Smooth muscle cell of the brain vasculature (primary cell): ENCODE data around the gene PHETA2.
A peak's percentile ranks its signal among the peaks of the same experiment; 100 is the strongest.
"Not testable (repeated sequence)": the region's sequence is repeated elsewhere in the genome, so short reads cannot be mapped to it uniquely, and the experiment has no call there.

Experiments
- DNase-seq: peaks from one replicate; pipeline ENCODE4 v3.0.0-alpha.2; 2012; ENCODE audit warnings: low read depth, low spot score

The PHETA2 gene

DNA sequence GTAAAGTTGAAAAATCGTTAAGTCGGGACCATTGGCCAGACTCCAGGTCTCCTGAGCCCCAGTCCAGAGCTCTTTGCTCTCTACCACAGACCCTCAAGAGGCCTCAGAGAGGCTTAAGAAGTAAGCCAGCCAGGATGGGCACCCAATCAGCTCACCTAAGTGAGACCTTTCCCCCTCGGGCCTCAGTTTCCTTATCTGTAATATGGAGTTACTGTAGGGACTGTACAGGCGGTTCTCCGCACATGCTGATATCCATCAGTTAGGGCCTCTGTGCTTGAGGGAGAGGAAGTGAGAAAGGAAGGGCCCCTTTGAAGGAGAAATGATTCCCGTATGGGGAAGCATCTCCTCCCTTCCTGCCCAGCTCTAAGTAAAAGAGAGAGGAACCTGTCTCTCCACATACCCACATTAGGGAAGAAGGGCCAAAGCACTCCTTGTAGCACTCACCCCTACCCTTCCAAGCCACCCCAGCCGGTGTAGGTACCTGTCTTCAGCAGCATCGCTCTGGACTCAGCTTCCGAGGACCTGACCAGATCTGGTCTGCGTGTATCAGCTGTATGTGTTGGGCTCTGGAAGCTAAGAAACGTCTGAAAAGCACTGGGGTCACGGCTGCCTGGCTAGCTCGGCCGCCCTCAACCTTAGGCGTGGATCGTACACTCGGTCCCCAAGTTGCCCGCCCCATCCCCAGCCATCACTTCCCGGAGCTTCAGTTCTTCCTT, 4.1 kb upstream of the PHETA2 start:
- DNase-seq, result no peak

- DNase-seq, result peak; percentile 93
Observed at GRCh38 chr22:42070517-42071422, 3.3 kb upstream of the PHETA2 start, which contains the start of gene NAGA. NAGA (minus strand) TSS chr22:42070812; CDS start chr22:42070297, 515 bp downstream.

DNA sequence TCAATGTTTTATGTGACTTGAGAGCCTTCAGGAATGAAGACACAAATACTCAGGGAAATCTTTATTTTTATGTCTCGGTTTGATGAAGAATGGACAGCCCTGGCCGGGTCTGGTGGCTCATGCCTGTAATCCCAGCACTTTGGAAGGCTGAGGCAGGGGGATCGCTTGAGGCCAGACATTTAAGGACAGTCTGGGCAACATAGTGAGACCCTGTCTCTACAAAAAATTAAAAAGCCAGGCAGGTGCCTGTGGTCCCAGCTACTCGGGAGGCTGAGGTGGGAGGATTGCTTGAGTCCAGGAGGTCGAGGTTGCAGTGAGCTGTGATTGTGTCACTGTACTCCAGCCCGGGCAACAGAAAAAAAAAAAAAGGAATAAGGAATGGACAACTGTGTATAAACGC, 2.5 kb upstream of the PHETA2 start:
- DNase-seq, result not testable (repeated sequence)

GRCh38 chr22:42072606-42073330, 1.3 kb upstream of the PHETA2 start:
- no peak for DNase-seq

GRCh38 chr22:42073621-42074041, 417 bp upstream of the PHETA2 start:
- no peak for DNase-seq

DNA sequence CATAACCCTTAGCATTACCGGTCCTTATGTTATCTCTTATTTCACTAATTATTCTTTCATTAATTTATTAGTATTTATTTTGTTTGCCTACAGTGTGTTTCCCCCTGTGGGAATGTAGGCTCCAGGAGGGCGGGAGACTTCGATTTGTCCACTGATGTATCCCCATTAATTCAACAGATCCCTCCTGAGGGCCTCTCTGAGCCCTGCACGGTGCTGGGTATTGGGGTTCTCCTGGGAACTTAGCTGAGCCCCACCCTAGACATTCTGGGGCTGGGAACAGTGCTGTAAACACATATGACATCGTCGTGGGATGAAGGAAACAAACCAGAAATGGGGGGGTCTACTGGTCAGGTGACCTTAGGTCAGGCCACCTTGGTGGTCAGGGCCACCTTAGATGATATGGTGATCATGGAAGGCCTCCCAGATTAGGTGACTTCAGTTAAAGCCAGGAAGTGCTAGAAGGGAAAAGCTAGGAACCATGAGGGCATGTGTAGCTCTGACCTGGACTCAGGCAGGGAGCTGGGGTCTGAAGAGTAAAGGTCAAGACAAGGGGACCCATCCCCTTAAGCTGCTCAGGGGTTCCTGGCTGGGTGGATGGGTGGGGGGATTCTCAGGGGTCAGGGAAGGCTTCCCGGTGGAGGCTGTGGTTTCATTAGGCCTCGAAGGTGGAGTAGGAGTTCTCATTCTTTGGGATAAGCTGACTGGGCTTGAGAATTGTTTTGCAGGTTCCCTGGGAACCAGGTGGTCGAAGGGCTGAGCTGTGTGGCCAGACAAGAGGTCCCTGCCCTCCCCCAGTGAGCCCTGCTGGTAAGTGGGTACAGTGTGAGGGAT, 1.0 kb downstream of the PHETA2 start:
- DNase-seq, result no peak

- no peak for DNase-seq
Observed at GRCh38 chr22:42076764-42077485, 2.9 kb downstream of the PHETA2 start.

- DNase-seq, result no peak
Observed at GRCh38 chr22:42077486-42078125, 3.6 kb downstream of the PHETA2 start.

DNA sequence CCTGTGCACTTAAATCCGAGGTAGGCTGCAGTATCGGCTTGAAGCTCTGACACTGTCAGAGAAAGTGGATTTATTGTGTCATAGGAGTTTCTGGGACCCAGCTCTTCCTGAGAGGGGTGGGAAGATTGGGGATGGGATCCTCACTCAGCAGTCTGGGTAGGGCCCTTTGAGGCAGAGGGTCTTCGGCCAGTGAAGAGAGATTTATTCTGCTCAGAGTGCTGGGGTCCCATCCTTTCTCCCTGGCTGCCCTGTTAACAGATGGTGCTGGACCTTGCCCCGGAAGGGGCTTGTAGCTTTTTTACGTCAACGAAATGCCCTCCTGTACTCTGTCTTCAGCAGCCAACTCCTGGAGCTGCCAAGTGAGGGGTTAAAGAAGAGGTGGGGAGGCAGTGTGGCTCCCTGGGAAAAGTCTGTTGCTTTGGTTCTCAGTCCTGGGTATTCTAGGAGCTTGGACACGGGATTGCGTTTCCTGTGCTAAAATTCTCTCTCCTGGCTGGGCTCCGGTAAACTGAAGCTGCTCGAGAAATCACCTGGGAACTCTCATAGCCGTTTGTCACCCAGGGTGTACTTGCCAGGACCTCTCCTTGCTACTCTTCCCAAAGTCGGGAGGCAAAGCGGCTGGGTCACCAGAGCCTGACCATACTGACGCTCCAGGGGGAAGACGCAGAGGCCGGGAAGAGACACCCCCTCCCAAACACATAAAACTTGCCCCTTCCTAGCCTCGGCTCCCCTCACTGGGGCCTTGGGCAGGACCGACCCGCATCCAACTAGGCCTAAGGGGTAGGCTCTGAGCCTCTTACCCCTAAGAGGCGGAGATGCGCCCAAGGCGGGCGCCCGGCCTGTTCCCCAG, 4.6 kb downstream of the PHETA2 start:
- DNase-seq, result no peak

DNA sequence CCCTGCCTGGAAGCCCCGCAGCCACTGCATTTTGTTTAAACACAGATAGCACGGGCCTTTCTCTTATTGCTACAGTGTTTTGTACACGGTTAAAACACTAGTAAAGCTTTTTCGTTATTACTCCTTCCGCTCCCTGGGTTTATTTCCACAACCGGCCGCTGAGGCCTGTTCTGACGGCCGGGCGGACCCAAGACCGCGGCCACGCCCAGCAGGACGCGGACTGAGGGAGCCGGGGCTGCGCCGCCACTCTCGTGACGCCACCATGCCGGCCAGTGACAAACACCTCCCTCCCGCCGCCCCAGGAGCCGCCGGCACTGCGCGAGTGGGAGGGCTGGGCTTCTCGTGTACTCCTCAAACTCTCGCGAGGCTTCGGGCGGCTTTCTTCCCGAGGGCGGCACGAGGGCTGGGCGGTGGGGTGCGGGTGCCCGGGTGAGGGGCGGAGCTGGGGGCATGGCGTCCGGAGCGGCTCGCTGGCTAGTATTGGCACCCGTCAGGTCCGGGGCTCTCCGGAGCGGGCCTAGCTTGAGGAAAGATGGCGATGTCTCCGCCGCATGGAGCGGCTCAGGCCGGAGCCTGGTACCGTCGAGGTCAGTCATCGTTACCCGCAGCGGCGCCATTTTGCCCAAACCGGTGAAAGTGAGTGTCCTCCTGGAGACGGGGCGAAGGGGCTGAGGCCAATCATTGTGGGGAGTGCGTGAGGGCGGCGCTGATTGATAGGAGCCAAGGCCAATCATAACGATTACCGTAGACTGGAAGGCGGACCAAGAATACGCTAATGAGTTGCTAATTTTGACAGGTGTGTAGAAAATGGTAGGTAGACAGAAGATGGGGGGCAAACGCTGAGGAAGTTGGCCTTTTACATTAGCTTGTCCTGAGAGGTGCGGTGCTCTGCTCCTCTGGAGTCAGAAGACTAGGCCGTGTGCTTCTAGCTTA, 5.5 kb downstream of the PHETA2 start, which contains the start of gene SMDT1:
SMDT1 (plus strand) TSS at position 382 of the 933 bp plus-strand sequence; CDS start at position 451, 69 bp downstream.
- peak; percentile 95 for DNase-seq

DNA sequence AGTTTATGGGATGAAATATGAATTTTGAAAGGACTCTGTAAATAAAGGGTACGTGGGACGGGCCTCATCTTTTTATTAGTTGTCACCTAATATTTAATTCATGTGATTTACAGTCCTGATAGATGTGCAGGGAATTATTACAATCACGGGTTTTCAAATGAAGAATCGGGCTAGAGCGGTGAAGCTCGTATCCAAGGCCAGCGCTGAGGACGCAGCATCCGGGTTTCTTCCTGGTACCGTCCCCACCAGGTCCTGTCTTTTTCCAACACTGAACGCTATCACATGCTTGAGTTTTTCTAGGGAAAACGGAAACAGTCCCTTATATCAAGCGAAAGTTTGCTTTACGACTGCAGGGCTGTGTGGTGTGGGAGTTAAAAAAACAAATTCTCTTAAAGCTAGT, 6.2 kb downstream of the PHETA2 start:
- no peak for DNase-seq

DNA sequence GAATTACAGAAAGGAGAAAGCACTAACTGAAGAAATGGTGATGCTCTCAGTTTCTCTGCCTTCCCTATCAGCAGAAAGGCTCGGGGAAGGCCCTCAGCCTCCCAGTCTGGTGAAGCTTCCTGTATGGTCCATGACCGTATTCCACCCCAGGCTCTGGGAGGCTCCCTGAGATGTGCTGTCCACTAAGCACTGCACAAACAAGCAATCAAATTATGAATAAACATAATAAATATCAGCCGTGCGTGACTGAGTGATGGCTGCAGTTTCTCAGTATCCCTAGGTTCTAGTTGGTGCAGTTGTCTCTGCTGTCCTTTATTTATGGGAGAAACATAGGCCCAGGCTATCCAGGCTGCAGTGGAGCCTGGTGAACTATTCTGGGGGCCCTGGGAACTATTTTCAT, 9.1 kb downstream of the PHETA2 start:
- DNase-seq, result no peak

DNA sequence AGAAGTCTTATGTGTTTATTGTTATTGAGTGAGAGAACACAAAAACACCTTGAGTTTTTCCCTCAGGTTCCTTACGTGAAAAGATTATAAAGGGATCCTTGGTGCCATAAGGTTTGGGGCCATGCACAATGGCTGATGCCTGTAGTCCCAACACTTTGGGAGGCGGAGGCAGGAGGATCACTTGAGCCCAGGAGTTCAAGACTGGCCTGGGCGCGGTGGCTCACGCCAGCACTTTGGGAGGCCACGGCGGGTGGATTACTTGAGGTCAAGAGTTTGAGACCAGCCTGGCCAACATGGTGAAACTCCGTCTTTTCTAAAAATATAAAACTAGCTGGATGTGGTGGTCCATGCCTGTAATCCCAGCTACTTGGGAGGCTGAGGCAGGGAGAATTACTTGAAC, 10.8 kb downstream of the PHETA2 start:
- no peak for DNase-seq

DNA sequence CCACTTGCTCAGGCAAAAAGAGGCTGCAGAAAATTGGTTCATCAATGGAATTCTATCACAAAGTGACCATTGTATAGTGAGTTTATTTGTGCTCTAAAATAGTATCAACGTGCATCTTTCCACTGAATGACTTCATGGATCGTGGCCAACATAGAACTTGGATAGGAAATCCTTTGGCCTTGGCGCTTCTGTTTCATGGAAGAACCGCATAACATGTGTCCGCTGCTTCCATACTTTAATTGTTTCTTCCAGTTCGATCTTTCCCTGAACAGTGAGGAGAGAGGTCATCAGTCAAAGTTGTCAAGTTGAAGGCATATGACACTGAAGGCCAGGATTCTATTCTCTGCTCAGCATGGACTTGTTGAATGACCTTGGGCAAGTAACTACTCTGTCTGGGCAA, 12.0 kb downstream of the PHETA2 start:
- no peak for DNase-seq

DNA sequence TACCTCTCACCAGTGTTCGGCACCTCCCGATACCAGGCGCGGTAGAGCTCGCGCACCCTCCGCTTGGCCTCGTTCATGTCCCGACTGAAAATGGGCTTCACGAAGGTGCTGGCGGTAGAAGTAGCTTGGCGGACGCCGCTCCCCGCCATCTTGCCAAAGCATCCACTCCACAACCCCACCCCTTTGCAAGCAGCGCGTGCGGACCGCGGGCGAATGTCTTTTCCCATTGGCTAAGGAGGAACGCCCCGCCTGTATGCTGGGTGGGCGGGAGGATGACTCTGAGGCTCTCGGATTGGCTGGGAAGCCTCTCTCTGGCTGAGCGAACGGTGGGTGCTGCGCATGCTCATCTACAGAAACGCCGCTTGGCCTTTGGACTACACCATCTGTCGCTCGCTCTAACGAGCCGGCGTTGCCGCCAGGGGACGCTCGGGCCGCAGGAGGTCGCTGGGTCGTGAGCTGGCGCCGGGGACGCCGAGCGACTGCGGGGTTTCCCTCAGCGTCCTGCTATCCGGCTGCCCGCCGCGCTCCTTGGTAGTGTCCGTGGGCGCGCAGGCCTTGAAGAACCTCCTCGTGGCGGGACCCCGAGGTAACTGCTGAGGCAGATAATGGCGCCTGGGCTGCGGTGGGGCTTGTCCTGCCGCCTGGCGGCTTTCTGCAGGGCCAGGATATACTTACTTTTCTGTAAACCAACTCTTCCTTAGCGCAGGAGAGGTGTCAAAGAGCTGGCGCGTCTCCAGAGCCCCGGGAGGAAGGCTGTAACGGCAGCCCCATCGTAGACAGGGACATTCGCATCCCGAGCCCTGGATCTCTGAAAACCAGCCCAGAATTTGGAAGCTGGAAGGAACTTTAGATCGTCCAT, 16.8 kb downstream of the PHETA2 start, which contains the start of gene NDUFA6:
NDUFA6 (minus strand) TSS at position 177 of the 859 bp plus-strand sequence; CDS start at position 149, 28 bp downstream.
- peak; percentile 95 for DNase-seq

- DNase-seq, result no peak
Observed at GRCh38 chr22:42091455-42091782, 17.4 kb downstream of the PHETA2 start.

GRCh38 chr22:42101199-42101598, 27.2 kb downstream of the PHETA2 start:
- no peak for DNase-seq
